Keratinocyte (primary cell): Measurements from ENCODE around the gene TSHZ2. TPM values are rescaled to one million over a fixed set of nuclear protein-coding genes. Genes with fewer than 3 reads are reported as not detected.

Experiments used
- DNase-seq: peaks from one replicate; pipeline ENCODE4 v3.0.0-alpha.2; 2011; ENCODE audit warnings: low read depth, missing footprints, low spot score
- FAIRE-seq: peaks from 2 replicates; lab custom pipeline; 2011; peaks lifted over from hg19 to GRCh38; lab: Jason Lieb, UNC
- H2AFZ ChIP-seq: 2 replicates; pipeline ENCODE4 v1.6.0; 2012; ENCODE audit warnings: low read length, control low read depth, inconsistent platforms; ENCODE audit not compliant: control insufficient read depth
- H3K27ac ChIP-seq: 2 replicates; pipeline ENCODE4 v1.5.1; 2011; ENCODE audit warnings: low read length; ENCODE audit not compliant: control insufficient read depth, insufficient read depth
- H3K27me3 ChIP-seq: 3 replicates; pipeline ENCODE4 v1.6.0; 2011; ENCODE audit warnings: low read length; ENCODE audit not compliant: control insufficient read depth, insufficient read depth; ENCODE audit errors: extremely low read depth
- H3K36me3 ChIP-seq, 2 experiments: 2 replicates in 1 of 2; 3 replicates in 1 of 2; pipeline ENCODE4 v1.5.1; 2011; ENCODE audit warnings: low read length in 2 of 2, mild to moderate bottlenecking in 1 of 2; ENCODE audit not compliant: control insufficient read depth in 2 of 2, insufficient read depth in 2 of 2; ENCODE audit errors: extremely low read depth in 1 of 2
- H3K4me1 ChIP-seq: 3 replicates; pipeline ENCODE4 v1.5.1; 2011; ENCODE audit warnings: low read length; ENCODE audit not compliant: control insufficient read depth, insufficient read depth; ENCODE audit errors: extremely low read depth
- H3K4me2 ChIP-seq: 3 replicates; pipeline ENCODE4 v1.6.0; 2011; ENCODE audit warnings: low read depth, low read length; ENCODE audit not compliant: control insufficient read depth, insufficient read depth; ENCODE audit errors: extremely low read depth
- H3K4me3 ChIP-seq, 3 experiments: fragments of 200-600 bp in 1 of 3; sonication (generic) in 1 of 3; 2 replicates in 2 of 3; 3 replicates in 1 of 3; pipeline ENCODE4 v1.5.1; 2011 to 2016; ENCODE audit warnings: low read length in 3 of 3, mild to moderate bottlenecking in 3 of 3, control low read depth in 2 of 3, inconsistent platforms in 1 of 3, low read depth in 1 of 3, mixed read lengths in 1 of 3, mixed run types in 1 of 3, moderate library complexity in 1 of 3; ENCODE audit not compliant: control insufficient read depth in 2 of 3, insufficient read depth in 2 of 3; ENCODE audit errors: extremely low read depth in 1 of 3
- H3K79me2 ChIP-seq: 2 replicates; pipeline ENCODE4 v1.6.0; 2012; ENCODE audit warnings: low read length; ENCODE audit not compliant: control insufficient read depth, insufficient read depth
- H3K9ac ChIP-seq: 3 replicates; pipeline ENCODE4 v1.6.0; 2011; ENCODE audit warnings: low read length; ENCODE audit not compliant: control insufficient read depth, insufficient read depth; ENCODE audit errors: extremely low read depth
- H3K9me1 ChIP-seq: 3 replicates; pipeline ENCODE4 v1.6.0; 2011; ENCODE audit warnings: low read length; ENCODE audit not compliant: control insufficient read depth, insufficient read depth; ENCODE audit errors: extremely low read depth
- H3K9me3 ChIP-seq: 2 replicates; pipeline ENCODE4 v1.5.1; 2012; ENCODE audit warnings: low read depth, low read length; ENCODE audit not compliant: control insufficient read depth
- H4K20me1 ChIP-seq: 3 replicates; pipeline ENCODE4 v1.6.0; 2011; ENCODE audit warnings: low read length; ENCODE audit not compliant: control insufficient read depth, insufficient read depth; ENCODE audit errors: extremely low read depth
- EZH2 ChIP-seq: IDR thresholded peaks from one replicate; pipeline ENCODE4 v1.6.1; 2012; ENCODE audit warnings: inconsistent platforms, mild to moderate bottlenecking, low read length, moderate library complexity
- dilution Hi-C: fragments of 300-500 bp; cut with MboI; formaldehyde crosslinking; loops from one replicate; pipeline ENCODE4 v1.7.0; 2020; ENCODE audit warnings: low sequenced_read_pairs; ENCODE audit not compliant: extremely low pct_ligation_motif_present
- polyA plus RNA-seq, 5 experiments: library from polyadenylated mRNA; depleted of rRNA in 3 of 5; stranded (reverse) in 3 of 5; stranded (forward) in 1 of 5; unstranded in 1 of 5; fragments of >200 nt; gene quantifications; 1 replicate in 1 of 5; 2 replicates in 3 of 5; 3 replicates in 1 of 5; pipeline versions ENCODE4 v1.2.1 to v1.2.3, GENCODE V29; 2011 to 2012; ENCODE audit warnings: missing spikeins in 2 of 5, low read depth in 1 of 5, low replicate concordance in 1 of 5
- TF ChIP-seq, protein P1 (sequence below), 3 experiments: IDR thresholded peaks in 1 of 3; conservative IDR thresholded peaks in 1 of 3; optimal IDR thresholded peaks in 1 of 3; 2 replicates in 2 of 3; 3 replicates in 1 of 3; pipeline versions ENCODE3 to v1.5.1; 2011; ENCODE audit warnings: low read length in 3 of 3, mild to moderate bottlenecking in 3 of 3, moderate library complexity in 2 of 3, control low read depth in 1 of 3, inconsistent platforms in 1 of 3; ENCODE audit not compliant: insufficient read depth in 2 of 3; ENCODE audit errors: extremely low read depth in 1 of 3

The TSHZ2 gene
- polyA plus RNA-seq, 1 donor (not counting 4 experiments of a cell fraction or from before 2014, with no cell fraction given) = 1.1 TPM

DNA sequence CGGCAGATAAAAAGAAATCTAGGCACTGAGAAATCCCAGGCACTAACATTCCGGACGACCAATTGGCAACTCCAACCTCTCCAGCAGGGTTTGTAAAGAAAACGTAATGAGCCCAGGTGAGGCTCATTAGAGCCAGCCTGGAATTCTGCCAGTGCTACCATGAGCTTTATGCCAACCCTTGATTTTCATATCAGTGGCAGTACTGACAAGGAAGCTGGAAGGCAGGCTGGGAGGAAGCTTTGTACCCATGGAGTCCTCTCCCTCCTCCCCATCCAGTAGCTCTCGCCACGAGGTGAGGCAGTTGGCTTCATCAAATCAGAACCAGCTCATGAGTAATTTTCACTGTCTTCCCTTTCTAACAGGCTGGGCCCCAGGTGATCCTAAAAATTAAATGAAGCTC lies 371.3 kb downstream of the TSHZ2 start:
- no peak overlapping the region for H2AFZ ChIP-seq
- dilution Hi-C loops = no loop called here
- H3K9me3 ChIP-seq = no peaks in the 10 kb centered on the region
- H3K27me3 ChIP-seq = peaks cover 3% of the 10 kb centered on the region
- no peak overlapping the region for H3K4me3 ChIP-seq
- H3K79me2 ChIP-seq = no peaks in the 10 kb centered on the region
- H3K4me1 ChIP-seq = no peaks in the 10 kb centered on the region
- H4K20me1 ChIP-seq = no peaks in the 10 kb centered on the region
- TF ChIP-seq, protein P1, sequence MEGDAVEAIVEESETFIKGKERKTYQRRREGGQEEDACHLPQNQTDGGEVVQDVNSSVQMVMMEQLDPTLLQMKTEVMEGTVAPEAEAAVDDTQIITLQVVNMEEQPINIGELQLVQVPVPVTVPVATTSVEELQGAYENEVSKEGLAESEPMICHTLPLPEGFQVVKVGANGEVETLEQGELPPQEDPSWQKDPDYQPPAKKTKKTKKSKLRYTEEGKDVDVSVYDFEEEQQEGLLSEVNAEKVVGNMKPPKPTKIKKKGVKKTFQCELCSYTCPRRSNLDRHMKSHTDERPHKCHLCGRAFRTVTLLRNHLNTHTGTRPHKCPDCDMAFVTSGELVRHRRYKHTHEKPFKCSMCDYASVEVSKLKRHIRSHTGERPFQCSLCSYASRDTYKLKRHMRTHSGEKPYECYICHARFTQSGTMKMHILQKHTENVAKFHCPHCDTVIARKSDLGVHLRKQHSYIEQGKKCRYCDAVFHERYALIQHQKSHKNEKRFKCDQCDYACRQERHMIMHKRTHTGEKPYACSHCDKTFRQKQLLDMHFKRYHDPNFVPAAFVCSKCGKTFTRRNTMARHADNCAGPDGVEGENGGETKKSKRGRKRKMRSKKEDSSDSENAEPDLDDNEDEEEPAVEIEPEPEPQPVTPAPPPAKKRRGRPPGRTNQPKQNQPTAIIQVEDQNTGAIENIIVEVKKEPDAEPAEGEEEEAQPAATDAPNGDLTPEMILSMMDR (optimal IDR thresholded peaks at IDR 0.05 in 1 of 3, IDR thresholded peaks at IDR 0.05 in 1 of 3, conservative IDR thresholded peaks at IDR 0.05 in 1 of 3; ENCODE audit: extremely low read depth in 1 of 3, insufficient read depth in 2 of 3, low read length in 3 of 3) = no peak
- no peak for TF ChIP-seq EZH2
- FAIRE-seq (no peak), DNase-seq (no peak)
- no peak overlapping the region for H3K27ac ChIP-seq
- no peaks in the 10 kb centered on the region for H3K36me3 ChIP-seq
- H3K9ac ChIP-seq = no peak overlapping the region
- no peak overlapping the region for H3K4me2 ChIP-seq
- H3K9me1 ChIP-seq = no peaks in the 10 kb centered on the region

DNA sequence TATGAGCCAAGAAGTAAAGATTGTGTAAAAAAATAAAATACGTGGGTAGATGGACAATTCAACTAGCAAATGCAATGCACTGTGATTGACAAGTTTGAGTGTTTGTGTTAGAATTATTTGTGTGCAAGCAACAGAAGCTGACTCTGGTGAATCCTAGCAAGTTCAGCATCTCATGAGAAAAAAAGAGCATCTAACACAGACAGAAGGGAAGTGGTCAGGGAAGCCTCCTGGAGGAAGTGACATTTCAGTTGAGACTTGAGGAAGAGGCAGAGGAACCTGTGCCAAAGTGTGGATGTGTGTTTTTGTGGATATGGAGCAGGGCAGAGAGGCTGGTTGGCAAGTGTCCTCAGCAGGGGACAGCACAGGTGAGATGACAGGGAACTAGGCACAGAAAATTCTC lies 372.7 kb downstream of the TSHZ2 start:
- H3K4me3 ChIP-seq = no peak overlapping the region
- peaks cover 3% of the 10 kb centered on the region for H3K27me3 ChIP-seq
- FAIRE-seq = no peak
- H2AFZ ChIP-seq = no peak overlapping the region
- H3K9me1 ChIP-seq = no peaks in the 10 kb centered on the region
- H3K36me3 ChIP-seq = no peaks in the 10 kb centered on the region
- no peak overlapping the region for H3K27ac ChIP-seq
- no peak for DNase-seq
- H4K20me1 ChIP-seq = no peaks in the 10 kb centered on the region
- H3K9me3 ChIP-seq = no peaks in the 10 kb centered on the region
- TF ChIP-seq, protein P1 (optimal IDR thresholded peaks at IDR 0.05 in 1 of 3, IDR thresholded peaks at IDR 0.05 in 1 of 3, conservative IDR thresholded peaks at IDR 0.05 in 1 of 3; ENCODE audit: extremely low read depth in 1 of 3, insufficient read depth in 2 of 3, low read length in 3 of 3) = no peak
- TF ChIP-seq EZH2 = no peak
- H3K9ac ChIP-seq = no peak overlapping the region
- no peak overlapping the region for H3K4me2 ChIP-seq
- no peaks in the 10 kb centered on the region for H3K79me2 ChIP-seq
- dilution Hi-C loops = no loop called here
- no peaks in the 10 kb centered on the region for H3K4me1 ChIP-seq
